Activated naive CD8-positive, alpha-beta T cell treated with anti-CD3 and anti-CD28 coated beads, Interleukin-2, amount 50 U/mL, for 24 hours (primary cell): ENCODE measurements around the gene C11orf68.
A peak's percentile ranks its signal among the peaks of the same experiment; 100 is the strongest.
"Not testable (repeated sequence)": the region's sequence is repeated elsewhere in the genome, so short reads cannot be mapped to it uniquely, and the experiment has no call there.

Experiments used
- ATAC-seq: fragments of 150-1000 bp; cut with Tn5 transposase; one replicate; pipeline ENCODE4 v1.10.0; 2021
- DNase-seq: peaks from one replicate; pipeline ENCODE4 v3.0.0; 2021
- H3K27ac Mint-ChIP-seq: one replicate; pipeline ENCODE4 v1.8.0; 2021; ENCODE audit warnings: mild to moderate bottlenecking, mixed read lengths
- H3K27me3 Mint-ChIP-seq: one replicate; pipeline ENCODE4 v1.8.0; 2021; ENCODE audit warnings: mixed read lengths
- H3K36me3 Mint-ChIP-seq: one replicate; pipeline ENCODE4 v1.8.0; 2021; ENCODE audit warnings: low read depth, mixed read lengths
- H3K4me1 Mint-ChIP-seq: one replicate; pipeline ENCODE4 v1.8.0; 2021; ENCODE audit warnings: mixed read lengths
- H3K4me3 Mint-ChIP-seq: one replicate; pipeline ENCODE4 v1.8.0; 2021; ENCODE audit warnings: mild to moderate bottlenecking, moderate library complexity, mixed read lengths
- H3K9me3 Mint-ChIP-seq: one replicate; pipeline ENCODE4 v1.8.0; 2021; ENCODE audit warnings: mixed read lengths

The C11orf68 gene

GRCh38 chr11:65918211-65919140 is at the start of gene C11orf68:
TSS of gene C11orf68 (minus strand) at chr11:65919062. CDS start at chr11:65919031, 31 bp downstream.
- Mint-ChIP-seq H3K36me3 (peaks cover 8% of the 10 kb centered on the region), H3K4me1 (peaks cover 49% of the 10 kb centered on the region), H3K9me3 (no peaks in the 10 kb centered on the region), H3K27me3 (no peaks in the 10 kb centered on the region), H3K4me3 (peak within 1 kb of the TSS; percentile 90), H3K27ac (peak within 1 kb of the TSS; percentile 87)
- ATAC-seq = peak; percentile 59
- DNase-seq = no peak

- no peak overlapping the region for H3K4me3 Mint-ChIP-seq
- ATAC-seq = no peak
- H3K9me3 Mint-ChIP-seq = no peaks in the 10 kb centered on the region
- no peak overlapping the region for H3K27ac Mint-ChIP-seq
- H3K4me1 Mint-ChIP-seq = peaks cover 20% of the 10 kb centered on the region
- peaks cover 44% of the 10 kb centered on the region for H3K36me3 Mint-ChIP-seq
- DNase-seq = no peak
- H3K27me3 Mint-ChIP-seq = no peaks in the 10 kb centered on the region
Observed at GRCh38 chr11:65967329-65967934, 48.6 kb upstream of the C11orf68 start.

GRCh38 chr11:65965986-65966762 is 47.3 kb upstream of the C11orf68 start:
- no peak for DNase-seq
- Mint-ChIP-seq H3K27me3 (peaks cover 2% of the 10 kb centered on the region), H3K27ac (no peak overlapping the region), H3K9me3 (no peaks in the 10 kb centered on the region), H3K4me3 (no peak overlapping the region), H3K36me3 (peaks cover 48% of the 10 kb centered on the region), H3K4me1 (peaks cover 29% of the 10 kb centered on the region)
- ATAC-seq = no peak

GRCh38 chr11:65964906-65965305 is 46.0 kb upstream of the C11orf68 start:
- DNase-seq = no peak
- no peaks in the 10 kb centered on the region for H3K9me3 Mint-ChIP-seq
- no peak overlapping the region for H3K4me3 Mint-ChIP-seq
- H3K27ac Mint-ChIP-seq = no peak overlapping the region
- ATAC-seq = no peak
- peaks cover 2% of the 10 kb centered on the region for H3K27me3 Mint-ChIP-seq
- peaks cover 42% of the 10 kb centered on the region for H3K36me3 Mint-ChIP-seq
- peaks cover 31% of the 10 kb centered on the region for H3K4me1 Mint-ChIP-seq

GRCh38 chr11:65962141-65962564 is 43.3 kb upstream of the C11orf68 start:
- DNase-seq = no peak
- Mint-ChIP-seq H3K4me3 (peak overlapping the region; percentile 91), H3K27ac (peak overlapping the region; percentile 87), H3K4me1 (peaks cover 38% of the 10 kb centered on the region), H3K36me3 (peaks cover 29% of the 10 kb centered on the region), H3K9me3 (no peaks in the 10 kb centered on the region), H3K27me3 (peaks cover 2% of the 10 kb centered on the region)
- no peak for ATAC-seq

GRCh38 chr11:65961267-65962140 is 42.6 kb upstream of the C11orf68 start, which contains the start of gene SART1:
TSS of gene SART1 (plus strand) at chr11:65961734. CDS start at chr11:65961781, 47 bp downstream.
- DNase-seq = peak; percentile 95
- Mint-ChIP-seq H3K27ac (peak within 1 kb of the TSS; percentile 96), H3K4me3 (peak within 1 kb of the TSS; percentile 91), H3K27me3 (peaks cover 2% of the 10 kb centered on the region), H3K36me3 (peaks cover 27% of the 10 kb centered on the region), H3K9me3 (no peaks in the 10 kb centered on the region), H3K4me1 (peaks cover 45% of the 10 kb centered on the region)
- ATAC-seq = peak; percentile 96

GRCh38 chr11:65960824-65961266 is 42.0 kb upstream of the C11orf68 start:
- DNase-seq (no peak), ATAC-seq (no peak)
- H3K27me3 Mint-ChIP-seq = peaks cover 2% of the 10 kb centered on the region
- peaks cover 23% of the 10 kb centered on the region for H3K36me3 Mint-ChIP-seq
- H3K27ac Mint-ChIP-seq = peak overlapping the region; percentile 96
- H3K4me3 Mint-ChIP-seq = peak overlapping the region; percentile 91
- peaks cover 48% of the 10 kb centered on the region for H3K4me1 Mint-ChIP-seq
- H3K9me3 Mint-ChIP-seq = no peaks in the 10 kb centered on the region

GRCh38 chr11:65958774-65959420 is 40.0 kb upstream of the C11orf68 start:
- DNase-seq = no peak
- peaks cover 17% of the 10 kb centered on the region for H3K36me3 Mint-ChIP-seq
- H3K4me1 Mint-ChIP-seq = peaks cover 46% of the 10 kb centered on the region
- ATAC-seq = no peak
- peaks cover 2% of the 10 kb centered on the region for H3K27me3 Mint-ChIP-seq
- no peaks in the 10 kb centered on the region for H3K9me3 Mint-ChIP-seq
- H3K4me3 Mint-ChIP-seq = no peak overlapping the region
- no peak overlapping the region for H3K27ac Mint-ChIP-seq

GRCh38 chr11:65958291-65958690 is 39.4 kb upstream of the C11orf68 start:
- H3K4me1 Mint-ChIP-seq = peaks cover 41% of the 10 kb centered on the region
- H3K4me3 Mint-ChIP-seq = no peak overlapping the region
- no peaks in the 10 kb centered on the region for H3K9me3 Mint-ChIP-seq
- H3K27me3 Mint-ChIP-seq = peaks cover 2% of the 10 kb centered on the region
- DNase-seq = no peak
- H3K27ac Mint-ChIP-seq = peak overlapping the region; percentile 50
- no peak for ATAC-seq
- peaks cover 14% of the 10 kb centered on the region for H3K36me3 Mint-ChIP-seq

GRCh38 chr11:65954771-65955170 is 35.9 kb upstream of the C11orf68 start:
- Mint-ChIP-seq H3K4me1 (peaks cover 19% of the 10 kb centered on the region), H3K9me3 (no peaks in the 10 kb centered on the region), H3K27me3 (no peaks in the 10 kb centered on the region), H3K27ac (no peak overlapping the region), H3K36me3 (no peaks in the 10 kb centered on the region), H3K4me3 (no peak overlapping the region)
- no peak for ATAC-seq
- DNase-seq = no peak

- no peak for DNase-seq
- peaks cover 19% of the 10 kb centered on the region for H3K4me1 Mint-ChIP-seq
- no peaks in the 10 kb centered on the region for H3K27me3 Mint-ChIP-seq
- no peak overlapping the region for H3K27ac Mint-ChIP-seq
- ATAC-seq = no peak
- no peaks in the 10 kb centered on the region for H3K36me3 Mint-ChIP-seq
- H3K9me3 Mint-ChIP-seq = no peaks in the 10 kb centered on the region
- no peak overlapping the region for H3K4me3 Mint-ChIP-seq
Observed at GRCh38 chr11:65953471-65953870, 34.6 kb upstream of the C11orf68 start.

- no peak for DNase-seq
- Mint-ChIP-seq H3K27ac (no peak overlapping the region), H3K27me3 (peaks cover 2% of the 10 kb centered on the region), H3K4me1 (peaks cover 9% of the 10 kb centered on the region), H3K4me3 (no peak overlapping the region), H3K36me3 (no peaks in the 10 kb centered on the region), H3K9me3 (no peaks in the 10 kb centered on the region)
- ATAC-seq = no peak
Observed at GRCh38 chr11:65952052-65952521, 33.2 kb upstream of the C11orf68 start.

- not testable (repeated sequence) for H3K9me3 Mint-ChIP-seq, H3K4me3 Mint-ChIP-seq, H3K27me3 Mint-ChIP-seq, H3K27ac Mint-ChIP-seq, H3K36me3 Mint-ChIP-seq, H3K4me1 Mint-ChIP-seq, ATAC-seq, DNase-seq
Observed at GRCh38 chr11:65951641-65952040, 32.8 kb upstream of the C11orf68 start.
